Globus pallidus (tissue), 1 donor: ENCODE results near the gene TUBGCP6.

Experiments used
- DNase-seq: peaks from one replicate; pipeline ENCODE4 v3.0.0-alpha.2; 2015; ENCODE audit warnings: low spot score

Gene TUBGCP6

GRCh38 chr22:50167689-50168489 lies 76.9 kb downstream of the TUBGCP6 start:
- no peak for DNase-seq
